ENCODE data around the gene SRP19. TPM values are rescaled to one million over a fixed set of nuclear protein-coding genes. Genes with fewer than 3 reads are reported as not detected.

Gene SRP19
- total RNA-seq, 1 experiment from 2014 or later, result 56.4 TPM

GRCh38 chr5:112860929-112861637 is at the start of gene SRP19 (continued):
- TF ChIP-seq FOXK1 (CRISPR knock-in tag; IDR thresholded peaks at IDR 0.05) (0 out of 2 replicates have a peak, but pooled peaks have one; percentile 47), USF1 (CRISPR knock-in tag; IDR thresholded peaks at IDR 0.05) (peak; percentile 72; the same call in 1 of the 2 replicates), TP53 (CRISPR knock-in tag; IDR thresholded peaks at IDR 0.05) (peak; percentile 92), CREM (CRISPR knock-in tag; IDR thresholded peaks at IDR 0.05) (peak; percentile 80), ZNF671 (CRISPR knock-in tag; IDR thresholded peaks at IDR 0.05) (no peak; the same call in 1 of the 2 replicates), CTCF (IDR thresholded peaks at IDR 0.05) (no peak), MYBL2 (CRISPR knock-in tag; IDR thresholded peaks at IDR 0.05) (peak; percentile 31; the same call in 1 of the 2 replicates)

- Mint-ChIP-seq H3K36me3 (peaks cover 30% of the 10 kb centered on the region), H3K4me1 (no peaks in the 10 kb centered on the region), H3K27me3 (ENCODE audit: low read depth) (no peaks in the 10 kb centered on the region), H3K4me3 (no peak overlapping the region), H3K27ac (peak overlapping the region; percentile 9; the same call in 1 of the 2 replicates), H3K9me3 (peaks cover 10% of the 10 kb centered on the region)
- POLR2A ChIA-PET, result no interaction called here
- DNase-seq (ENCODE audit: low spot score), result no peak
- TF ChIP-seq E2F5 (CRISPR knock-in tag; IDR thresholded peaks at IDR 0.05), result no peak
- TF ChIP-seq GABPB1 (CRISPR knock-in tag; IDR thresholded peaks at IDR 0.05), result no peak
- TF ChIP-seq NR3C1 (CRISPR knock-in tag; conservative IDR thresholded peaks at IDR 0.05; ENCODE audit: low read depth), result no peak
- TF ChIP-seq MLX (CRISPR knock-in tag; IDR thresholded peaks at IDR 0.05), result no peak
- TF ChIP-seq GTF2I (CRISPR knock-in tag; conservative IDR thresholded peaks at IDR 0.05), result no peak
- TF ChIP-seq USF2 (CRISPR knock-in tag; IDR thresholded peaks at IDR 0.05), result no peak
- no peak for TF ChIP-seq FOXP1 (CRISPR knock-in tag; IDR thresholded peaks at IDR 0.05; ENCODE audit: borderline replicate concordance)
- no peak for TF ChIP-seq SMAD4 (CRISPR knock-in tag; IDR thresholded peaks at IDR 0.05)
- CTCF ChIA-PET, result no interaction called here
- no peak for ATAC-seq
Observed at GRCh38 chr5:112812549-112812948, 48.5 kb upstream of the SRP19 start.

- Mint-ChIP-seq H3K27me3 (ENCODE audit: low read depth) (no peaks in the 10 kb centered on the region), H3K27ac (no peak overlapping the region), H3K9me3 (no peaks in the 10 kb centered on the region), H3K36me3 (peaks cover 43% of the 10 kb centered on the region), H3K4me1 (peaks cover 23% of the 10 kb centered on the region), H3K4me3 (no peak overlapping the region)
- TF ChIP-seq ZSCAN18 (CRISPR knock-in tag; IDR thresholded peaks at IDR 0.05) (no peak), RORB (CRISPR knock-in tag; IDR thresholded peaks at IDR 0.05) (no peak), MXD4 (CRISPR knock-in tag; IDR thresholded peaks at IDR 0.05; ENCODE audit: borderline replicate concordance) (no peak), ATF1 (CRISPR knock-in tag; IDR thresholded peaks at IDR 0.05) (no peak), ZNF416 (CRISPR knock-in tag; IDR thresholded peaks at IDR 0.05) (no peak), ESRRA (CRISPR knock-in tag; IDR thresholded peaks at IDR 0.05; ENCODE audit: borderline replicate concordance) (no peak), CDX4 (CRISPR knock-in tag; IDR thresholded peaks at IDR 0.05; ENCODE audit: borderline replicate concordance) (no peak), TEAD4 (CRISPR knock-in tag; IDR thresholded peaks at IDR 0.05) (no peak)
- ATAC-seq (no peak), DNase-seq (ENCODE audit: low spot score) (no peak)
- ChIA-PET CTCF (interaction anchor here (2.3 kb wide), 1 partner anchor 28 kb away, joined by 8 read pairs; no protein-coding TSS in a partner anchor), POLR2A (no interaction called here)
Observed at GRCh38 chr5:112820246-112820645, 40.8 kb upstream of the SRP19 start.

Data from WTC11 (cell line).